ENCODE results near the gene LRMDA.

LRMDA gene

DNA sequence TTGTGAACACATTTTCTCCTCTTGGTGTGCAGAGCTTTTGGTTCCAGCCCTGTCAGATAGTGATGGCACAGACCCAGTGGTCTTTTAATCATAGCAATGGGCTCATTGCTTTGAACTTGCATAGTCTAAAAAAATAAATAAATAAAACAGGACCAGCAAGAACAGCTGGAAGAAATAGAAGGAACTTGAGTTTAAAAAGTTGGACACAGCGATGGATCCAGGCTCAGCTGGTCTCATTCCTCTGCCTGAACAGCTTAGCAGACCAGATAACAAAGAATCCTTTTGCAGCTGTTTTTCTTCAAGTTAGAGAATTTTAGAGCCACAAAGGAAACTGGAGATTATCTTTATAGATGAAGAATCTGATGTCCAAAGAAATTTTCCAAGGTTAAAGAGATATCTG is 1005.6 kb downstream of the LRMDA start:
- DNase-seq = no peak

DNA sequence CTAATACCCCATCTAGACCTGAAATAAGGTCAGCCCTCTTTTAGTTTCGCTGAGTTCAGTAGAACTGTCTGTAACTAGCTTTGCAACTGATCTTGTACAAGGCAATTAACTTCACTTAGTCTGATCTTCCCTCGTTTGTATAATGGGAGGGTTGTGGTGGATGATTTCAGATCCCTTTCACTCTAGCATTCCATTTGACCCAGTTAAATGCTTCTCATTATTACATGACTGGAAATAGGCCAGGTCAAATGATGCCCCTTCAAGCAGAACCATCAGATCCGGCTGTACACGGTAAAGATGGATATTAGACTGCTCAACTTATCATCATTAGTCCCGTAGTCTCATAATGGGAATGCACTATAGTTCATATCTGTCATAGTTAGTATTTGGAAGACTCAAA is 1009.0 kb downstream of the LRMDA start:
- DNase-seq = no peak

DNA sequence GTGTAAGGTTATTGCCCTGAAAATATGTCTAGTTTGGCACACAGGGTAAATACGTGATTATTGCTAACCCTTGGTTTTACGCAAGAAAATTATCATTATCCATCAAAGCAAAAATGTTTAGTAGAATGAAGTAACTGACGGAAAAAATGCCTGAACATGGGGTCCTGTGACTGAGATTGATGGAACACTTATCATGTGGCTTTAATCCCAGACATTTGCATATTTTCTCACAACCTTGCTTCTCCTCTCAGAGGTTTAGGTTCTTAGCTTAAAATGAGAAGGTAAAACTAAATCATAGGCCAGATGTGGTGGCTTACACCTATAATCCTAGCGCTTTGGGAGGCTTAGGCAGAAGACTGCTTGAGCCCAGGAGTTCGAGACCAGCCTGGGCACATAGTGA is 1010.7 kb downstream of the LRMDA start:
- DNase-seq = no peak

DNA sequence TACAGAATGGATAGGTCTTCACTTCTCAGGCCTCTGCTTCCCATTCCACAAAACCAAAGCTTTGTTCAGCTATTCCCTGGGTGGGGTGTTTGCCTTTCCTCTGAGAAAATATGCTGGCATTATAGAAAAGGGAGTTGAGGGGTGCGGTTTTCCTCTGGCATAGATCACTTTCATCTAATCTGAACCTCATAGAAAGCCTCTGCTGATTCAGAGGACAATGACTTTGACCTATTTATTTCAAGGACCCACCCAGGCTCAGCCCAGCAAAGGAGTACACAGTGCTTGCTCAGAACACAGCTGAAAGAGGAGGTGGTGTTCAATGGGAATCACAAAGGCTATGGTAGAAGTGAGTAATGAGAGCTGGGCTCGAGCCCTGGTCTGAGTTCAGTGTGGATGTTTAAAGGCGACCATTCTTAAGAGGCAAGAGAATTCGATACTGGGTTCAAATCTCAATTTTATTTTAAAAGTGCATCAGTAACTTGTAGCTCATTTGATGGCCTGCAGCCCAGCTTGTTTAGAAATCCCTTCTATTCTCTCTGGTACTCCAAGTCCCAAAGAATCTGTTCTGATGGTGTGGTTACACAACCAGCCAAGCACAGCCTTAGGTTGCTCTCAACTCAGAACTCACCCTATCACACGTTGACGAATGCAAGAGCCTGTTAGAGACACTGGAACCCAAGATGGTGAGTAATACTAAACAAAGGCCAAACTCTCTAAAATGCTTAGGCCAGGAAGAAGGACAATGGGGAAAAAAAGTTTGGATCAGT is 1012.8 kb downstream of the LRMDA start:
- DNase-seq = no peak

DNA sequence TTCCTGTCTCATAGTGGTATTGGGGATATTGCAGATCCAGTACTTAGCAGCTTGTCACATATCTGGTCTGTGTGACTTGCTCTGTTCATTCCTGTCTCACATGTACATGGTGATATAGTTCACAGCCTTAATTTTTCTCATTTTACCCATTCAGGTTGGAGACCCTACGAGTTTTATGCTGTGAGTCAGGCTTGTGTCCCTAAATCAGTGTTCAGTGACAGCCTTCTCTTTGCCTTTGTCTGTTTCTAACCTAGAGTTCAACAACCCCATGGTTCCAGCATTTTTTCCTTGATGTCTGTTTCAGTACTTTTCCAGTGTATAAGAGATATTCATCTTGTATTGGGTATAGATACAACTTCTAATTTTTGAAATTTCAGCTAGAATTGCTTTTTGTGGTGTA is 1016.2 kb downstream of the LRMDA start:
- DNase-seq = no peak

DNA sequence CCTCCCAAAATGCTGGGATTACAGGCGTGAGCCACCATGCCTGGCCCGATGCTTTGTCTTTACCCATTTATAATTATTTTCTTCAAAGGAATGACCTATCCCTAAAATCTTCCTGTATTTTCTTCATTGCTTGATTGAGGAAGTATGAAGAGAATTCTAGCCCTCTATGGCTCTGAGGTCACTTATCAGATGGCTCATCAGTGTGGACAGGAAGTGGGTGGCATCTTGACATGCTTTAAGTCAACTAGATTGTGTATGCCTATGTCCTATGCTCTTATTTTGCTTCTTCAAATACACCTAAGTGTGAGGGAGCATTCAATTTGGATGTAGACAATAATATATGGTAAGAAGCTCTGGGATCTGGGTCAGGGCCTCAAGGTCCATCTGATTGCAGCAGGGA is 1020.5 kb downstream of the LRMDA start:
- DNase-seq = no peak

DNA sequence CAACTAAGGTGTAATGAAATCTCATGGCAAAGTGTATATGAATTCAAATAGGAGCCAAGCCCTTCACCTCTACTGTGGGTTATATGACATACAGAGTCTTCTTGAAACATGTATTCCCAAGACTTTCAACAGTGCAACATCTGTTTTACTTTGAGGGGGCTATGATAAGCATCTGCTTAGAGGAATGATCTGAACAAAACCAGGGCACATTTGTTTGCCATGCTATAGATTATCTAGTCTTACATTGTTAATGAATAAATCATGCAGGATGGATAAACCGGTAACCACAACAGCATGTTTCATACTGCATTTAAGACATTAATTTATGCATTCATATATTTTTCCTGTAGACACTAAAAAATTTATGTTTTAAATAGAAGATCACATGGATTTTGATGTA is 1021.9 kb downstream of the LRMDA start:
- no peak for DNase-seq

DNA sequence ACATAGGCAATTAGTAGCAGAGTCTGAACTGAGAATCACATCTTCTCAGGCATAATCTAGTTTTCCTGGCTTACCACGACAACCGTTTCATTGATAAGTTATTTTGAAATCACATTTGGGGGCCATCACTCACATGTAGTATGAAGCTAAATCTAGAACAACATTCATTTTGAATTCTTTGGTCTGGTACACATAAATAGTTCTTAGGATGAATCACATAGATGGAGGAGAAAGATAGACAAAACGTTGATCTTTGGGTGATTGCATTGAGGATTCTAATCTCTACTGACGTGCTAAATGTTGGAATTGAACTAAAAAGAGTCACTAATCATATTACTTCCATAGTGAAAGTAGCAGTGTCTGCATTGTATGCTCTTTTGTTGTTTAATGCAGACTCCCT is 1022.6 kb downstream of the LRMDA start:
- no peak for DNase-seq

DNA sequence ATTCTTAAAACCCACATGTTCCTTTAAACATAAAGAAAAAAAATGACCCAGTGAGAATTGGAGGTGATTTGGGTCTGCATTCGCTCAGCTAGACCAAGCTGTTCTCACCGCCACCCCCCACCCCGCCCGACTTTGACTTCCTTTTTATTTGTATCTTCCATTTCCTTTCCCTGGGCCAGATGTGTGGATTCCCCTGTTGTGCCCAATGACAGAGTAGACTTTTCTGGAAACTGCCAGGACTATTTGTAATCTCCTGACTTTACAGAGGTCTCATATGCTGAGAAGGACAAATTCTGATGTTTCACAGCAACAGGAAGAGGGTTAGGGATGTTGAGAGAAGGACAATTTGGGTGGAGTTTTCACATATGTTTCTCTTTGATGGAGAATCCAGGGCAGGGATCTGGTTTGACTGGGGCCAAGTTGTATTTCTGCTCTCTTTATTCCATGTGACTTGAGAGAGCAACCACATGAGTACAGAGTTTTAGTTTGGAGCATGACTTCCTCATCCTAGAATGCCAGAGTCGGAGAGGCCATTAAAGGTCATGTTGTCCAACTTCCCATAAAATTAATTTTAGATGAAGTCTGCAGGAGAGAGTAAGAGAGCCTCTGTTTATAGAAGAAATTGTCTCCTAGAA is 1023.2 kb downstream of the LRMDA start:
- no peak for DNase-seq

DNA sequence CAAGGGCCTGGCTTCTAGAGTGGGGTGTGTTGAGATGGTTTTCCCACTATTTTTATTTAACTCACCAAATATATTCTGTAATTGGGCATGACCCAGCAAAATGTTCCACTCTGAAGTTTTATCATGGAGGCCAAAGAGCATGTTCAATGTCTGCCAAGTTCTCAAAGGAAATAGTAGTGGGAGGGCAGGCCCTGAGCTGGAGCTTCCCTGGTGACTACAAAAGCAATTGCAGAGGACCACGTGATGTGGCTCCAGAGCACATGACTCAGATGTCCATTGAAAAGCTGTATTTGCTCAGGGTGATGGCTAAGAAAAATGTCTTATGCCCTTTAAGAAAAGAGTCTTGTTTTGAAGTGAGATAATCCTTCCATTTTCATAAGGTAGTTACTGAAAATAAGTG is 1024.8 kb downstream of the LRMDA start:
- no peak for DNase-seq

DNA sequence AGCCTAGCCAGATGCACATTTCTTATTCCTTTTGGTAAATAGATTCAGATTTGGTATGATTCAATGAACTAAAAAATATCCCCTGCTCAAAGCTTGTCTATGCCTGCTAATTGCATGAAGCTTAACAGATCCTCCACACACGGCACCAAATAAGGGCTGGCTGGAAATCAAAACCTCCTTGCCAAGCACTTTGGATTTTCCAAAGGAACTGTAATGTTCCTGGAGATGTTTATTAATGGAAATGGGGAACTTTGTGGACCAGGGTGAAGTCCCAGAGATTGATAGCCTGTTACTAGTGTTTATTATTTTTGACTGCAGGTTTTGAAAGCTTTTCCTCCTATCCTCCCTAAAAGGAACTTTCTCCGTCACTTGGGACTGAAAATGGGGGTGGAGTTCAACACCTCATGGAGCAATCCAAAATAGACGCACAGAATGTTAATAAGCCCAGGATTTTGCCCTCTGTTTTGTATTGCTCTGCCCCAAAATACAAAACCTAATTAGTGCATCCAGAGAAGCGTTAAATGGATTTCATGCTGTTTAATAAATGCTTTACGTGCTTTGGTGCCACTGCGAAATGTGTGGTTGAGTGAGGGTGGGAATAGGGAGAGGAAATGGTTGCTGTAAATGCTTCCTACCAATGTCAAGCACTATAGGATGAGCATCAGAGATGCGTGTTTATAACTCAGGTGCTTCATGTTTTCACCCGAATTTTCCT is 1027.7 kb downstream of the LRMDA start:
- no peak for DNase-seq

DNA sequence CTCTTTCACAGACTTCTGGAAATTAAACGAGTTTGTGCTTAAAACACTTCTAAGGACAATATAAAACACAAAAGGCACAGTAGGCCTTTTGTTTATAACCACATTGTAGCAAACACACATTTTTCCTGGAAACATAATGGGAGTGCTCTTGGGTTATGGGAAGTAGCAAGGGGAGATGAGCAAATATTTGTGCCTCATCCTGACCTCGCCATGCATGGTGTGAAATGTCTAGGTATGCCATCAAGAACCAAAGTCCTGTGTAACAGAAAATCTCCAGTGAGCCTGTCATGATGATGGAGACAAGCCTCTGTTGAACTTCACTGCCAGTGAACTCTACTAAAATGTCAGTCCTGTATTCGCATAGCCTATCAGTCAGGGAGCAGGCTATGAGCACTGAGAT is 1029.6 kb downstream of the LRMDA start:
- no peak for DNase-seq

DNA sequence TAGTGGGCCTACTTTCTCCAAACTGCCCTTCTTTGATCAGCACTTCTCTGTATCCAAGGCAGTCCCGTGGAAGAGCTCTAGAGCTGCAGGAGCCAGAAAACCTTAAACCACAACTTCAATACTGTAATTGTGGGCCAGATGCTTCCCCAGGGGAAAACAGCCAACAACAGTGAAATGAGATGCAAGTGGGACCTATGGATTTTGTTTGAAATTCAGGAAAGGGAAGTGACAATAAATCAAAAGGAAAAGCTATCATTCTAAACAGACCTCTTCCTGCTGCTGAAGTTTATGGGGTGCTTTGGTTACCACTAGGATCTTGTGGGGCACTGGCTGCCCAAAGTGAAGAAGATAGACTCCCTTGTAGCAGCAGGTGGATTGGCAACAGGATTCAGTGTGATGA is 1031.7 kb downstream of the LRMDA start:
- DNase-seq = no peak

DNA sequence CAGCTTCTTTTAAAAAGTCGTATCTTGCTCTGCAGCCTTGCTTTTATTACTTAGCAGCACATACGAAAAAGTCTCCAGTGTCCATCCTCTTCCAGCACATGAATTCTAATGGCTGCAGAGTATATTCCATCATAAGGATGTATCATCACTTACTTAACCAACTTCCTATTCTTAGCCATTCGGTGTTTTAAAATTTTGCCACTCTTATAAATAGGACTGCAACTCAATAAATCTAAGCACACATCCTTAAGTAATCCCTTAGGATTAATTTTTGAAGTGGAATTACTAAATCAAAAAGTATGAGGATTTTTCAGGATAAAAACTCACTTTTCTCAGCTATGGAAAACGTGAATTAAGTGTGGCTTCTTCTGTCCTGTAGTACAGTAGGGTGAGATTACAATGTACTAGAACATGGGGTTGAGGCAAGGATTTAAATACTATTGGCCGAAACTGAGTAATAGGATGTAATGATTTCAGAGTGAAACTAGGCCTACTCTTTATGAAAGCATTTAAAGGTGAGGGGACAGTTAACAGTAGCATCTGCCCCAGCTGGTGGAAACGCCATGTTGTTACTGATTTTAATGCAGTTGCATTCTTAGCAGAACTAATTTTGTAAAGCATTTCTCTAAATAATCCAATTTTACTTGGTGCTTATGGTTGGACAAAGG is 1035.5 kb downstream of the LRMDA start:
- DNase-seq = no peak

DNA sequence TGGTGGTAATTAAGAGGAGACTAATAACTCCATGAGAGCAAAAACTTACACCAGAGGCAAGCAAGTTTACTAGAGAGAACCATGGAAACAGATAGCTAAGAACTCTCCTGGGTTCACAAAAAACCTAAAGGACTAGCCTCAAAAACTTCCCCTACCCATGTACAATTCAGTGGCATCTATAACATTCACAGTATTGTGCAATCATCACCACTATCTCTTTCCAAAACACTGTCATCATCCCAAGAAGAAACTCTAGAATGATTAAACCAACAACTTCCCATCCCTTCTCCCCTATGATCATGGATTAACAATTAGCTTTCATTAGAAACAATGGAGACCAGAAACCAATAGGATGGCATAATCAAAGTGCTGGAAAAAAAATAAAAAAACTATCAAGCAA is 1038.3 kb downstream of the LRMDA start:
- no peak for DNase-seq

DNA sequence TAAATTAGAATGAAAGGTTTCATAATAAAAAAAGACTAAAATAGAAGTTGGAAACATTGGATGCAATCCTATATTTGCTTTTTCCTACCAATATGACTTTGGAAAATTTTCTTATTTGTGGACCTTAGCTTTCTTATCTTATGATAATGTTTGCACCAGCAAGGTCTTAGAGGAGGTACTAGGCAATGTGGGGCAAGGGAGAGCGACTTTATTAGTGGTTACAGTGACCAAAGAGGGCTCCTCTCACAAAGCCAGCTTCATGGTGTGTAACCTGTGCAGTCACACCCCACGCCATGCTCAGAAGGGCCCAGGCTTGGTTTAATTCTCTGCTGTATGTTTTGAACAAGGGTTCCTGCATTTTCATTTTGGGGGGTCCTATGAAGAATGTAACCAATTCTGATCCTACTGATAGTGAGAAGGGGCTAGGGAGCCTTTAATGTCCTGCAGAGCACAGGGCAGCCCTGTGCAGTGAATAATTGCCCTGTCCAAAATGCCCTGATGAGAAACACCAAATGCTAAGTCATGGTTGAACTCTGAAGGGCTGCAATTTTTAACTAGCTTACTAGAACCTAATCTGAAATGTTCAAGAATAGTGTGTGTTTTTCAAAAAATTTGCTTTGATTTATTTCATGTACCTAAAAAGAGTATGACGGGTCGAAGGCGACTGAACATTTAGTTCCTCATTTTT is 1047.8 kb downstream of the LRMDA start:
- no peak for DNase-seq

DNA sequence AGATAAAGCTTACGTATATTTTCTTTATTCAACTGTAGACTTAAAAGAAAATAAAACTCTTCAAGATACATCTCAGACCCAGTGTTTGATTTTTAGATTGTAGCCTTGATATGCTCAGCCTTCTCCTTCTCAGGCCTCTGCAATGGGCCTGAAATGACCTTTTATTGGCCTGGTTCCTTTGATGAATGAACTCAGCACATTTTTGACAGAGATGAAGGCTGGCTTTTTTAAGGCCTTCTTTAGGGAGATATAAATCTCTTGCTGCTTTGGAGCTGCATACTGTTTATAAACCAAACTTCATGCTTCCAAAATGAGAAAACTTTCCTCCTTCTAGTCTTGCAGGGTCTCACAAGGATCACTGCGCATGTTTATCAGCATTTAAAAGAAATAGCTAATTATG is 1049.8 kb downstream of the LRMDA start:
- no peak for DNase-seq

DNA sequence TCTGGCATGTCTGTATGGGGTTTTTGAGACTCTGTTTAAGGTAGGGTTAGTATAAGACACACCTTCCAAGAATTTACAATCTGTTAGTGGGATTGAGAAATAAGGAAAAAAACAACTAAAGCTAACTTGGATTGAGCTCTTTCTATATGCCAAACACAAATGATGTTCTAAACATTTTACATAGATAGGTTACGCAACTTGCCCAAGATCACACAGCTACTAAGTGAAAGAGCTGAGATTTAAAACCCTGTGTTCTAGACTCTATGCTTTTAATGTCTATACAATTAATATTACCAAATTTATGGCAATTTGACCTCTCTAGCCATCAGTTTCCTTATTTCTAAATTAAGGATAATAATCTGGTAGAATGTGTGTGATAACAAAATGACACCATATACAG is 1056.2 kb downstream of the LRMDA start:
- DNase-seq = no peak

DNA sequence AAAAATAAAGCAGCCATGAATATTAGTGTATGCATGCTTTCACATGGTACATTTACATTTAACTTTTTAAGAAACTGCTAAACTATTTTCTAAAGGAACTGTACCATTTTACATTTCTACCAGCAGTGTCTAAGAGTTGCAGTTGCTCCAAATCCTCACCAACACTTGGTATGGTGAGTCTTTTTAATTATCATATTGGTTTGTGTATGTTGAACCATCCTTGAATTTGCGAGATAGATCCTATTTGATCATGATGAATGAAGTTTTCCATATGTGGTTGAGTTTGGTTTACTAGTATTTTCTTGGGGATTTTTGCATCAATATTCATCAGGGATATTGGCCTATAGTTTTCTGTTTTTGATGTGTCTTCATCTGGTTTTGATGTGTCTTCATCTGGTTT is 1057.2 kb downstream of the LRMDA start:
- no peak for DNase-seq

DNA sequence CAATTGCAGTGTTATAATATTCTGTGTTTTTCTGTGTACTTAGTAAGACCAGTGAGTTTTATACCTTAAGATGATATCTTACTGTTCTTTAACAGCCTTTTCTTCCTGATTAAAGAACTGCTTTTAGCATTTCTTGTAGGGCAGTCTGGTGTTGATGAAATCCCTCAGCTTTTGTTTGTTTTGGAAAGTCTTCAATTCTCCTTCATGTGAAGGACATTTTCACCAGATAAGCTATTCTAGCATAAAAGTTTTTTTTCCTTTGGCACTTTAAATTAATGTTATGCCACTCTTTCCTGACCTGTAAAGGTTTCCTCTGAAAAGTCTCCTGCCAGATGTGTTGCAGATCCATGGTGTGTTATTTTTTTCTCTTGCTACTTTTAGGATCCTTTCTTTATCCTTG is 1059.8 kb downstream of the LRMDA start:
- no peak for DNase-seq

DNA sequence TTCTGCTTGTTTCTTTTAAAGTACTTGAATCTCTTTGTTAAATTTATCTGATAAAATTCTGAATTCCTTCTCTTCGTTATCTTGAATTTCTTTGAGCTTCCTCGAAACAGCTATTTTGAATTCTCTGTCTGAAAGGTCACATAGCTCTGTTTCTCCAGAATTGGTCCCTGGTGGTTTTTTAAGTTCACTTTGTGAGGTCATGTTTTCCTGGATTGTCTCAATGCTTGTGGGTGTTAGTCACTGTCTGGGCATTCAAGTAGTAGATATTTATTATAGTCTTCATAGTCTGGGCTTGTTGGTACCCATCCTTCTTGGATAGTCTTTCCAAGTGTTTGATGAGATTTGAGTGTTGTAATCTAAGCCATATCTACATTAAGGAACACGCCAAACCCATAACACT is 1060.6 kb downstream of the LRMDA start:
- DNase-seq = no peak

DNA sequence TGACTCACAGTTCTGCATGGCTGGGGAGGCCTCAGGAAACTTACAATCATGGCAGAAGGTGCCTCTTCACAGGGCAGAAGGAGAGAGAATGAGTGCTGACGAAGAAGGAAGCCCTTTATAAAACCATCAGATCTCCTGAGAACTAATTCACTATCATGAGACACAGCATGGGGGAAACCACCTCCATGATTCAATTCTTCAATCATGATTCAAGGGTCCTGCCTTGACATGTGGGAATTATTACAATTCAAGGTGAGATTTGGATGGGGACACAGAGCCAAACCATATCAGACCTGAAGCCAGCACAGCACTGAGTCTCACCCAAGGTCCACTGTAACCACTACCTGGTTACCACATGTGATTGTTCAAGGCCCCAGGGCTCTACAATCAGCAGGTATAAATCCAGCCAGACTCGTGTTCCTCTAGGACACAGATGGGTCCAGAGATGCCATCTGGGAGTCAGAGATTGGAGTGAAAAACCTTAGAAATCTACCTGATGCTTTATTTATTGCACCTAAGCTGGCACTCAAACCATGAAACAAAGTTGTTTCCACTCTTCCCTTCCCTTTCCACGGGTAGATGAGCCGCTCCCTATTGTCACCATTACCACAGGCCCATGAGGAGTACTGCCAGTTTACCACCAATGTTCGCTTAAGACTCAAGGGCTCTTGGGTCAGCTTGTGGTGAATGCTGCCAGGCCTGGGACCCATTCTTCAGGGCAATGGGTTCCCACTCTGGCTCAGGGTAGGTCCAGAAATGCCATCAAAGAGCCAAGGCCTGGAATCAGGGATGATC is 1061.5 kb downstream of the LRMDA start:
- no peak for DNase-seq

Data from NCI-H187 treated with DMSO at 0.1 percent for 48 hours (cell line).